ENCODE results near the gene C2CD4C. TPM values are rescaled to one million over a fixed set of nuclear protein-coding genes. Genes with fewer than 3 reads are reported as not detected.

Gene C2CD4C
- total and polyA plus RNA-seq, 2 donors (not counting 3 experiments of a cell fraction or from before 2014, with no cell fraction given), result 0.25 to 0.38 TPM

- FAIRE-seq, result no peak
- DNase-seq (ENCODE audit: low read depth, low spot score), result no peak
- H3K9ac ChIP-seq (replicated peaks; ENCODE audit: extremely low read depth, insufficient read depth, low read length), result no peak overlapping the region
- no peak overlapping the region for H3K4me2 ChIP-seq (ENCODE audit: insufficient read depth, low read length)
- H3K27ac ChIP-seq (ENCODE audit: insufficient read depth, low read depth, low read length), result no peak overlapping the region
- no peaks in the 10 kb centered on the region for H4K20me1 ChIP-seq (replicated peaks; ENCODE audit: control insufficient read depth, extremely low read depth, insufficient read depth, low read length)
- H3K79me2 ChIP-seq (ENCODE audit: control insufficient read depth, insufficient read depth, low read length), result no peaks in the 10 kb centered on the region
- no peaks in the 10 kb centered on the region for H3K9me3 ChIP-seq (replicated peaks; ENCODE audit: control insufficient read depth, insufficient read depth, low read length)
- ChIA-PET CTCF (no interaction called here), POLR2A (no interaction called here)
- H3K9me1 ChIP-seq (replicated peaks; ENCODE audit: control insufficient read depth, extremely low read depth, insufficient read depth, low read length), result no peaks in the 10 kb centered on the region
- intact Hi-C loops (cut with micrococcal nuclease) (no loop called here), dilution Hi-C loops (cut with MboI; ENCODE audit: extremely low pct_ligation_motif_present, low sequenced_read_pairs) (no loop called here)
- H3K27me3 ChIP-seq (ENCODE audit: control insufficient read depth in 2 of 2, insufficient read depth in 2 of 2, low read length in 2 of 2), result peaks cover 0 to 6% of the 10 kb centered on the region in 2 experiments
- H2AFZ ChIP-seq (ENCODE audit: low read depth, low read length), result no peak overlapping the region
- no TSS peak for BruUV-seq (replicated peaks)
- H3K36me3 ChIP-seq (ENCODE audit: control insufficient read depth in 2 of 2, extremely low read depth in 1 of 2, insufficient read depth in 2 of 2, low read length in 2 of 2), result no peaks in the 10 kb centered on the region
- TF ChIP-seq POLR2AphosphoS5 (IDR thresholded peaks at IDR 0.05; ENCODE audit: insufficient read depth, low read depth, low read length), result no peak
- TF ChIP-seq JUN (IDR thresholded peaks at IDR 0.05; ENCODE audit: borderline replicate concordance, insufficient read depth, insufficient read length, low read depth), result no peak
- no peak for TF ChIP-seq EZH2 (IDR thresholded peaks at IDR 0.05; ENCODE audit: borderline replicate concordance, low read depth, low read length, severe bottlenecking)
- no peak for TF ChIP-seq MYC (IDR thresholded peaks at IDR 0.05; ENCODE audit: low read depth, low read length)
- no peak for TF ChIP-seq POLR2A (IDR thresholded peaks at IDR 0.05; ENCODE audit: low read depth, low read length)
- TF ChIP-seq CTCF (IDR thresholded peaks at IDR 0.05; ENCODE audit: extremely low read depth in 1 of 2, insufficient read depth in 1 of 2, low read depth in 1 of 2, low read length in 2 of 2), result no peak
- no peak for TF ChIP-seq FOS (IDR thresholded peaks at IDR 0.05; ENCODE audit: borderline replicate concordance, insufficient read depth, low read length)
- TF ChIP-seq MAX (IDR thresholded peaks at IDR 0.05; ENCODE audit: insufficient read depth, insufficient read length), result no peak
- TF ChIP-seq GATA2 (IDR thresholded peaks at IDR 0.05; ENCODE audit: insufficient read depth, insufficient read length, low read depth, low read length), result no peak
- no peaks in the 10 kb centered on the region for H3K4me1 ChIP-seq (ENCODE audit: control insufficient read depth, extremely low read depth, insufficient read depth, low read length)
- H3K4me3 ChIP-seq (replicated peaks in 1 of 3; ENCODE audit: insufficient read depth in 1 of 3, low read depth in 1 of 3, low read length in 3 of 3), result no peak overlapping the region
Measured at GRCh38 chr19:378706-379105, 30.2 kb downstream of the C2CD4C start.

Measured in endothelial cell of umbilical vein (primary cell).